Fibroblast of the conjunctiva (primary cell): ENCODE data around the gene PSMA6.
"Not testable (repeated sequence)": the region's sequence is repeated elsewhere in the genome, so short reads cannot be mapped to it uniquely, and the experiment has no call there.

Source experiments
- DNase-seq: peaks from one replicate; pipeline ENCODE4 v3.0.0-alpha.2; 2010; ENCODE audit warnings: low read depth

The PSMA6 gene

DNA sequence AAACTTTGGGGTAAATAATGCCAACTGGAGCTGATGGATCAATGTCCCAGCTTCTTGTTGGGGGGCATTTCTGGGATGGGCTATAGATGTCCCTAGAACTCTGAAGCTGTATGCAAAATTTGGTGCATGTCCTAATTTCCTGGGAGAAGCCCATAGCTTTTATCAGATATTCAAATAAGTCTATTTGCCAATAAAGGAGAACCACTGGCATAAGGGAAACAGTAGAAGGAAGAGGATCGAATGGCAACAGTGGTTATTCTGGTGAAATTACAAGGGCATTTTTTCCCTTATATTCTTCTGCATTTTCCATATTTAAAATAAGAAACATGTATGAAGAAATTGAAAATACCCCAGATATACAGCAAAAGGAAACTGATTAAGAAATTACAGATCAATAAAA is 34.2 kb downstream of the PSMA6 start:
- no peak for DNase-seq

DNA sequence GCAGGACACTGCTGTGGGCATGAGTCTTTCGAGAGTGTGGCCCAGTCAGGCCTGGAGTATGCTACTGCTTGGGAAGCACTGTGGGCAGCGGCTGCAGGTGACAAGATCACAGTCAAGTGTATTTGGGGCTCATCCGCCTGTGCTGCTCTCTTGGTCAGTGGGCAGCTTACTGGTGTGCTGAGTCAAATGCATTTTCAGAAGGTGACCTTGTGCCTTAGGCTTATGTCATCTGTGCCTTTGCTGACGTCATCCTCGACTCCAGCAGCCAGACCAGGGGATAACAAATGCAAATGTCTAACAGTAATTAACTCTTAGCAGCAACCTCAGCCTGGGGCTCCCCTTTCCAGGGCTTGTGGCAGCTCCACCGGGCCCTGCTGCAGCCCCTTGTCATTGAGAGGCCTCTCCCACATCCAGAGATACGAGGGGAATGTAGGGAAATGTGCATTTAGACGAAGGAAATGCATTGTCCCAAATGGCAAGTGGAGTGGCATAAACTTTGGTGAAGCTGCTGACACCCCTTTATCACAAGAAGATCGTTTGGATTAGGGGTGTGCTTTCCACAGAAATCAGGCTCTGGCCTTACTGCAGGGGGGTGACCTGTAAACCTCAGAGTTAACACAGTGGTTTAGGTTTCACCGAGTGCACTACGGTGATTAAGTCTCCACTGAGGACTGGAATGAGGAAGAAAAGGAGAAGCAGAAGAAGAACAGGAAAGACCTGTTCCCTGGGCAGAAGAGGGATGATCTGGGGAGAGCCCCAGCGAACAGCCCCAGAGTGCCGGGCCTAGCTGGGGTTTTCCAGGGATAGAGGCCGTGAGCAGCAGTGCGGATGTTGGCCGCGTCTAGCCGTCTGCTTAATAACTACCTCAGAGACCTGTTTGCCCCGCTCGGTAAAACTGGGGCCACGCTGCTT is 39.7 kb downstream of the PSMA6 start:
- no peak for DNase-seq

DNA sequence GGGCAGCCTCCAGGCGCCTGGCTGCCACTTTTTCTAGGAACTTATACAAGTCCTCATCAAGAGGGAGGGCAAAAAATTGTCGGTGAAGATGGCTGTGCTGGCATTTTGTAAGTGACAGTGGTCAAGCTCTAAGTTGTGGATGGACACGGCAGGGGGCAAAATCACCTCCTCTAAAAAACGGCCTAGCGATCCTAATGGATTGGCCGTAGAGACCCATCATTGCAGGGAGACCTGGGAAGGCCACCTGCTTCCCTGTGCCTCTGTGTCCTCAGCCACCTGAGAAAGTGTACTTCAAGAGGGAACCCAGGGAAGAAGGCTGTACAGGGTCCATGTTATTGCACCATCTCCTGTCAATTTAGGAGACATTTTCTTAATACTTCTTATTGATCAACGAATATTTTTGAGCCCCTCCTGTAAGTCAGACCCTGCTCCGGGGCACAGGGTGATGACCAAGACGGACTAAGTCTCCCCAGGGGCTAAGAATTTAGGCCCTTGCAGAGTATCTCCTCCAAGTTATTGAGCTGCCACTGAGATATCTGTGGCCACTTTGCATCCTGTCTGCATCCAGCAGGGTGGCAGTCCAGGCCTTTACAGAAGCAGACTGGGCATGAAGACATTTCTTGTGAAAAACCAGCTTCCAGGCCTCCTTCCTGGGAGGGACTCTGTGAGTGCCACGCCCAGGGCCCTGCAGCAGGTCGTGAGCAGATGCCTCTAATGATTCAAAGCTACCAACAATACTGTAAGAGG is 40.5 kb downstream of the PSMA6 start:
- peak; percentile 16 for DNase-seq

DNA sequence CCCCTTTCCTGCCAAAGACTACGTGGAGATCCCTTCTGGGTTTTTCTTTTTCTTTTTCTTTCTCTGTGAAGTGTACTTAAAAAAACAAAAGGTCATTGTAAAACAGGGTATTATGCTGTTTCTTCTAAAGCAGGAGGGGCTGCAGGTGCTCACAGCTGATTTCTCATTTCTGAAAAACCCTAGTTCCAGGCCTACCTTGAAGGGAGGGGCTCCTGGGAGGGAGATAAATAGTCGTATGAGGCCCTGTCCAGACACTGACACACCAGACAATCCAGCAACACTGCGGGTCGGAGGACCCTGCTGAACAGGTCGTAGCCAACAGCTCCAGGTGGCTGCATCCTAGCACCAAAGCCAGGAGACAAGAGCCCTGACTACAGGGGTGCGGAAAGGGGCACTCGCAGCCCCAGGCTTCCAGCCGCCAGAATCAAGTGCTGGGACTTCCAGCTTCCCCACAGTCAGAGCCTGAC is 41.1 kb downstream of the PSMA6 start:
- no peak for DNase-seq

DNA sequence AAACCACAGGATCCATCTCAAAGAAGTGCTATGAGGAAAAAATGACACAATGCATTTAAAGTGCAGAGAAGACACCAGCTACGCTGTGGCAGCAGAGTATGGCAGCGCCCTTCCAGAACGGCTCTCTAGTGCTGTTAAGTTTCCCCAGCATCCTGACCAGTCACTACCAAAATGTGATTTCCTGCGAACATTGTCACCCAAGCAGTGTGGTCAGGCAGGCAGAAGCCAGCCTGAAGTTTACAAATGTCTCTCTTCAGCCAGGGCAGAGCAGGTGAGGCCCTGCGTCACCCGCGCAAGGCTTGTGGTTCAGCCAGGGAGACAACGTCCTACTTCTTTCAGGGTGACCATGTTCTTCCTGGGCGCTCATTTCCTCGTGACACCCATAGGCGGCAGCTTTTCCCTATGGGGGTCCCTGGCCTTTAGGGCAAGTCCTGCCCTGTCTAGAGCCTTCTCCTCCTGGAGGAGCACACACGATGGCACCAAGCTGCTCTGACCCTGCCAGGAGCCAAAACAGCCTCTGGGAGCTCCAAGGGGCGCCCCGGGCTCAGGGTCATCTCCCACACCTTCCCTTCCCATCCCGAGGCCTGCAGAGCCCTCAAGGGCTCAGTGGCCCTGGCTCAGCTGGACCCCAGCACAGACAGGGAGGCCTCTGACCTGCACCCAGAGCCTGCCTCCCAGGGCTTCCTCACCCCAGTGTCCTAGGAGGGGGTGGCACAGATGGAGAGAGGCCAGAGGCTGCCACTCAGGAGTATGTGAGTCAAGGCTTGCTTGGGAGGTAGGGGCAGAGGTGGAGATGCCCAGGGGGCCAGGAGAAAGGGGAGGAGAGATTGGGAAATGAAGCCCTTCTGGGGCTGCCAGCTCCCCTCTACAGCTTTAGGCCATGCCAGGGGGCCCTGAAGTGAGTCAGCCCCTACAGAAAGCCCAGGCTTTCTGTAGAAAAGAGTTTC is 41.9 kb downstream of the PSMA6 start:
- DNase-seq = no peak

DNA sequence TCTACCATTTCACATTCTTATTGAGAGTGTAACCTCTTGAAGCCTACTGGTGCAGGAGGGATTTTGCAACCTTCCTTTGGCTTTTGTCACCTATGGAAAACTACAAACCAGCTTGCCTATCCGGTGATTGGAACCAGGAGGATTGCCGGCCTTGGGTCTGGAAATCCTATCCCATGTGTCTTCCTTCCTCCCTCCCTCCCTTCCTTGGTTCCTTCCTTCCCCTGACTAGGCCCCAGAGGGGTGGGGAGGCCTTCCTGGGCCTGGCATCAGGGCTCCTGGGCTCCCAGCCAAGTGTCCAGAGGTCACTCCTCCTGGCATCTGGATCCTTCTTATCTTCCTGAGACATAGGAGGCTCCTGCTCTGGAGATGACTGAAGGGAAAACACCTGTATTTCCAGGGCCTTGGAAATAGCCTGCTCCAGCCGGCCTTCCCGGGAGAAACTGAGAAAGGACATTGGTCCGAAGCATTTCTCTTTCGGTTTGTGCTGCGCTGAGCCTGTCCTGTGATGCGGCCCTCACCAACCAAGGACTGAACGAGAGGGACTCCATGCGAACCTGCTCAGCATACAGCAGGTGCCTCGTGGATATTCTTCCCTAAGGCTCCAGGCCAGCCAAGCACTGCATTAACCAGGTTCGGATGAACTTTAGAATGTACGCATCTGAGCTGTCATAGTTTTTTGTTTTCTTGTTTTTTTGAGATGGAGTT is 43.4 kb downstream of the PSMA6 start:
- no peak for DNase-seq

DNA sequence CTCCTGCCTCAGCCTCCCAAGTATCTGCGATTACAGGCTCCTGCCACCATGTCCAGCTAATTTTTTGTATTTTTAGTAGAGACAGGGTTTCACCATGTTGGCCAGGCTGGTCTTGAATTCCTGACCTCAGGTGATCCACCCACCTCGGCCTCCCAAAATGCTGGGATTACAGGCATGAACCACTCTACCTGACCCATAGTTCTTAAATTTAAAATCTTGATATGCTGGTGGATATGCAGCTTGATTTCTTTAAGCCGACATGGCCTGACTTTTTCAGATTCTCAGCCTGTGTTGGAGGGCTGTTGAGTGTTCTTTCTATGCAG is 44.0 kb downstream of the PSMA6 start:
- DNase-seq = not testable (repeated sequence)

DNA sequence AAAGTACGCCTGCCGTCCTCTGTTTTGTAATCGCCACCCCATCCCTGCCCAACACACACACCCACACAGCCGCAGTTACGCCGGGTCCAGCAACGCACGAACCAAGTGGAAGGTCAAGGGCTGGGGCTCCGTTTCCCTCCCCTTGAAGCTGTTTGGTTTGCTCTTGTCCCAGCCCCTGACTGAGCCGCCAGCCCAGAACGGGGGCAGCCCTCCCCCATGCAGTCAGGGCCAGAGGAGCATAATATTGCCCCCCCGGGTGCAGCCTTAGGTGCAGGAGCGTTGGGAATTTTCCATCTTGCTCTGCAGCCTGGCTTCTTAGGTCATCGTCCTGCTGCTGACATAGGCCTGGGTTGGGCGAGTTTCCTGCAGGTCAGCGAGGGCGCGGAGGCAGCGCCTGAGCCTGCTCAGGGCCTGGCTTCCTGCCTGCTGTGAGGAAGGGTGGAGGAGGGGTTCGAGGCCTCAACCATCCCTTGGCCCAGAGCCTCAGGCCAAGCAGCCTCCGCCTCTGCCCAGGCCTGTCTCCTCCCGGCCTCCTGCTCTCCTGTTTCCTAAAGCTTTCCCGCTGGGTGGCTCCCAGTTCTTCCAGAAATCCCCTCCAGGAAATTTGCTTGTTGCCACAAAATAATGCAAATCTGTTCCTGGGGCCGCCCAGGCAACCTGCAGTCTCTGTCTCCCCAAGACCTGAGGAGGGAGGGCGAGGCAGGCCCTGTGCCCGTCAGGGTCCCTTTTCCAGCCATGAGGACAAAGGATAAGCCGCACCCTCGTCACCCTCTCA is 44.5 kb downstream of the PSMA6 start:
- peak; percentile 91 for DNase-seq

DNA sequence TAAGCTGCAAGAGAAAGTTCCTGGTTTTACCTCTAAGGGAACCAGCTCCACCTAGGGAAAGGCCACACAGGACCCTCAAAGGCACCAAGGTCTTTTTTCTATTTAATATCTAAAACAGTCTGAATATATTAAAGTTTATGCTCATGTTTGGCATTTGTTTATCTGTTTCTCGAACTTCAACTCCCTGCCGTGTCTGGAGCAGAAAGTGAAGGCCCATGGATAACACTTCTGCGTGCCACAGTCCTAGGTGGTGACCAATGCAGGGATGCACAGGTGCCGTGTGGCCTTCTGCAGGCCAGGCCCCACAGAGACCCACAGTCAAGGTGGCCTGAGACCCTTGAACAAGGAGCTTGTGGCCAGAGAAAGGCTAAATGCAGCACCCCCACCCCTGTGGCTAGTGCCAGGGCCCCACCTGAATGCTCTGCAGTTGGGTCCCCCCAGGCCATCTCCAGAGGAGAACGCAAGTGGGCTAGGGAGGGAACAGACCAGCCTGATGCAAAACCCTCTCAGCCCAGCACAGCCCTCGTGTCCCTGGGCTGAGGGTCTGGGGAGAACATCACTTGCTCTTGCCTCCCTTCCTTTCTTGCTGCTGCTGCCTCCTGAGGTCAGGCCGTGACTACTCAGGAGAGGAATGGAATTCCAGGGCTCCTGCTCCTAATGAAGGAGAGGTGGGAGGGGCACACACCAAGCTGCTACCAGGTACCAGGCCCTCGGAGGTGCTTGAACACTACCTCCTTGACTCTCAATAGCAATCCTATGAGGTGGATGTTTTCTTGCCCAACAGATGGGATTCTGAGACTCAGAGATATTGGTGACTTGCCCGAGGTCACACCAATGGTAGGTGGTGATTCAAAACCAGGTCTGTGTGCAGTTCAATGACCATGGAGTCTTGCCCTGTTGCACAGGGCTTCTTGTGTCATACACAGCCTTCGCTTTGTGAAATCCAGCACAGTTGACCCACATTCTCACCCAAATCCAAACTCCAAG is 45.4 kb downstream of the PSMA6 start:
- no peak for DNase-seq

DNA sequence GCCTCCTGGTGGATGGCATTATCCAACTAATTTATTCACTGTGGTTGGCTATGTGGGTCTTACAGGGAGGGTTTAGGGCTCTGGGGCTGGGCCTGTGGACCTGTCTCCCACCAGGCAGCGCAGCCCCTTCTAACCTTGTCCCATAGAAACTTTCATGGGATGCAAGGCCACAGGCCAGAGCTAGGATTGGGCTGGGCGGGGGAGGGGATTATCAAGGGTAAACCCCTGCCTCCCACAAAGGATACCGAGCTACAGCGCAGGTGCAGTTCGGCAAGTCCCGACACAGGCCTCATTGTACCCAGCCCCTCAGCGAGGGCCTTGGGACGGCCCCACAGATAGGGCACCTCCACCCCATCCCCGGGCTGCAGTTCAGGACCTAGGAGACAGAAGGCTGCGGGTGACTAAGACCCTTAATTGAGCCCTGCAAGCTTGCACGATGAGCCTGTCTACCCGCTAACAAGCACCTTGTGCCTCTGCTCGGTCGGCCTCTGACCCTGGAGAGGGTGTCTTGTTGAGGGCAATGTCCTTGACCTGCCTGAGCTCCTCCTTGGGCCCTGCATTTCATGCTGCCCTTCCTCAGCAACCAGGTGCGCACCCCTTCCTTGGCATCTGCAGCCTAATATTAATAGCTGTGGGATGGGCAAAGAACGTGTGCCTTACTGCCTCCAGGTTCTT is 46.7 kb downstream of the PSMA6 start:
- no peak for DNase-seq

DNA sequence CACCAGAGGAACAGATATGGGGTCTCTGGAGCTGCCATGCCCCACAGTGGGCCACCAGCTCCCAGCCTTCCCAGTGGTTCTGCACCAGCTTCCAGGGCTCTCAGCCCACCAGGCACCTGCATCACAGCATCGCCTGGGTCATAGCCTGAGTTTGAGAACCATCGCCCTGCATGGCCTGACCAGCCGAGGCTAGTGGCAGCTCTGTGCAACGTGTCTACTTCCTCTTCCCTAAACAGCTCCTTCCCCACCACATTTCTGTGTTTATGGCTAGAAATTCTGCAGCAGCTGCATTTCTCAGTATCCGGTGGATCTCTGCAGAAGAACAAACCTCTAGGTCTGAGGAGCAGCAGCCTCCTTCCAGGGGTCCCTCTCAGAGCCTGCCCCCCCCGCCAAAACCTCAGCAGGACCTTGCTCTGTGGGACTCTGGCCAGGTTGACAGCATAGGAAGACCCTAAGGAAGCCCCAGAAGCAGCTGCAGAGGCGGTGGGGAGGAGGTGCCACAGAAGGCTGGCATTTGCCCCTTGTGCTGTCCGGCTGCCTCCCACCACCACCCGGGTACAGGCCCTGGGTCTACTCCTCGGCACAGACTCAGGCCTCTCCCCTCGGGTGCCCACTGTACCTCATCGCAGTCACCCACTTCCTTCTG is 47.7 kb downstream of the PSMA6 start:
- no peak for DNase-seq

DNA sequence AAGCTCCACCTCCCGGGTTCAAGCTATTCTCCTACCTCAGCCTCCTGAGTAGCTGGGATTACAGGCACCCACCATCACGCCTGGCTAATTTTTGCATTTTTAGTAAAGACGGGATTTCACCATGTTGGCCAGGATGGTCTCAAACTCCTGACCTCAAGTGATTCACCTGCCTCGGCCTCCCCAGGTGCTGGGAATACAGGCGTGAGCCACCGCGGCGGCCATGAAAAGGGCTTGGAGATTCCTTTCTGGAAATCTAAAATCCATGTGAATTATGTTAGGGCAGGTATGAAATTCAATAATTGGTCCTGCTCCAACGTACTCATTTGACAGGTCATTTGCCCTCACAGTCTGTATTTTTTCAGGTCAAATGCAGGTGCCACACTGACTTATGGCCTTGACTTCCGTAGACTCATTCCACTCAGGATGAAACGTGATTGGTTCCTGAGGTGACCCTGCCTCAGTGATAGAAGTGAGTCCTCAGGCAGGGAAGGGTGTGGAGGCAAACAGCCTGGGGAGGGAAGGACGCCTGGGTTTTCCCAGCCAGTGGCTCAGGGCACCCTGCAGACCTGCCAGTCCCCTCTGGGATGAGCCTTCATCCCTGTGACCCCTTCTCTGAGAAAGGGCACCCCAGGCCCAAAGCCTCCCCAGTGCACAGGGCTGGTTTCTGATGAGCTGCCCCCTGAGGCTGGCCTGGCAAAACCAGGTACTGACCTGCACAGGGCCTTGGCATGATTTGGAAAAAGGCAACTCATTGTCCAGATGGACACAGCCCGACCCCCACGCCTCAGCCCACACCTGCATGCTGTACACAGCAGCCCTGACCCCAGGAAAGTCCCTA is 48.7 kb downstream of the PSMA6 start:
- no peak for DNase-seq

DNA sequence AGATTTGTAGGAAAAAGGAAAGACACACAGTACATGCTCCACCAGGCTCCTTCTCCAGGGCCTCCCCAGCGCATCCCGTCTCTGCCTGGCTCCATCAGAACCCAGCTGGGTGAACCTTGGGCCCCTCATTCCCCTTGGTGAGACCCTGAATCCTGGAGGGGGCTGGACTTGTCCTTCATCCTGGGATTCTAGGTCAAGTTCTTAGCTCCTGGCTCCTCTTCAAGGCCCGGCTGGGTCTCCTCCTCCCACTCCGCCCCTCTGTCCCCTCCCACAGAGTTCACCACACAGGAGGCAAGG is 49.2 kb downstream of the PSMA6 start:
- no peak for DNase-seq

DNA sequence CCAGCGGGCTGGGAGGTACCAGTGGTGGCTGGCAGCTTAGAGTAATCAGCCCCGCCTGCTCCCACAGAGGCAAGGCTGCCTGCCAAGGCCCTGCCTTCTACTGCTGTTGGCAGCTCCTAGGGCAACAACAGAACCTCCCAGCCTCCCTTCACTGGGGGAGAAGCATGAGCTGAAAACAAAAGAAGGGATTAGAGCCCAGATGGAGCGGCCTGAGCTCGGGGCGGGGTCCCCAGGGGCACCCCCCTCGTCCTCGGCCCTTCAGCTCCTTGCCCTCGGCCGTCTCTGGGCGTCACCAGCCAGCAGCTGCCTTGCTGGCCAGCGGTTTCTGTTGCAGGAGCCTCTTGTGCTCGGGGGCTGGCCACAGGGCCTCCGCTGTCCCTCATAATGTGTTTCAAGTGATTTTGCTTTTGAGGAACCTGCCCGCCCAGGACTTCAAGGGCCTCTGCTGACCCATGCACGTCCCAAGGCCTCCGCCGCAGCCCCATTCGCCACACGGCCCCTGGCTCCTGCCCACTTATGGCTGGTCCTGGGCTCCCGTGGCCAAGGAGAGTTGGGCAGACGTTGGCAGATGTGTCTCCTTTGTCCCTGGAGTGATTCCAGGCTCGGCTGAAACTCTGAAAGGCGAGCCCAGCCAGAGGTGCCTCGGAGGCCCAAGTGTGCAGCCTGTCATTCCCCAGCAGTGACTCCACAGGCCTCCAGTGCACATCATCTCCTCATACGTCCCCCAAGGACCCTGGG is 49.7 kb downstream of the PSMA6 start:
- DNase-seq = peak; percentile 97

DNA sequence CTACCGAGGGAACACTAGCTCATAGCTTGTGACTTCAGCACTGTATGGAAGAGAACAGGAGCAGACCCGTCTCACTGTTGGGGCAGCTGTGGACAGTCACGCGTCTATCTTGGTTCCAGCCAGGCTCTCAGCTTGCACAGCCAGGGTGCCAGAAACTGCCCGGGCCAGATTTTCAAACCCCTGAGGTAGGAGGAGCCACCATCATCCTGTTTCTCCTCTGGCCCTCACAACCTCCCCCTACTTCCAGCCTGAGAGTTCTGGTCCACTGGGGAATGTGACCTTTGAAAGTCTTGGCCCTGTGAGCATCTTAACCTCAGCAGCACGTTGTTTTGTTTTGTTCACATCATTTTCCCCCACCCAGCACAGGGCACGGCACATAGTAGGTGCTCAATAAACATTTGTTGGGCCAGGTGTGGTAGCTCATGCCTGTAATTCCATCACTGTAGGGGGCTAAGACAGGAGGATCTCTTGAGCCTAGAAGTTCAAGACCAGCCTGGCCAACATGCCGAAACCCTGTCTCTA is 50.4 kb downstream of the PSMA6 start:
- DNase-seq = no peak

DNA sequence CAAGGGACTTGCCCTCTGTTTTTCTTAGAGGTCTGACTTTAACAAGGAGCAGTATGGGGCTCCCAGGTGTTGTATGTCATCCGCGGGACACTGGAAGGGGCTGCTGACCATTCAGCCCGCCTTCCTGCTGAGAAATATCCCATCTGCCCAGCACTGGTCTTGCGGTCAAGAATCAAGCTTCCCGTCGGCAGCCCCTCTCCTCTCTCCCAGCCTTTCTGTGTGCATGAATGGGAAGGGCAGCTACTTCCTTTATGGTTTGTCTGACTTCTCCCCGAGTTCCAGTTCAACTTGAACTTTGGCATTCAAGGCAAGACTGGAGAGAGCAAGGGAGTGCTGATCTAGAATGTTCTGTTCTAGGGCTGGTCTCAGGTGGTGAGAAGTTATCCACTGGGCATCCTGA is 51.5 kb downstream of the PSMA6 start:
- DNase-seq = no peak
